Endodermal cell (in vitro differentiated cells): Measurements from ENCODE around the gene UBR7. TPM values are rescaled to one million over a fixed set of nuclear protein-coding genes. Genes with fewer than 3 reads are reported as not detected.

Experiments used
- DNase-seq: peaks from one replicate; pipeline ENCODE4 v3.0.0-alpha.2; 2017
- H3K27ac ChIP-seq: 2 replicates; pipeline ENCODE4 v1.5.1; 2013; ENCODE audit warnings: mild to moderate bottlenecking, low read depth, low read length, moderate library complexity
- H3K27me3 ChIP-seq: 2 replicates; pipeline ENCODE4 v1.6.1; 2013; ENCODE audit warnings: mild to moderate bottlenecking, low read length, moderate library complexity; ENCODE audit not compliant: insufficient read depth, control insufficient read depth, poor library complexity, severe bottlenecking
- H3K36me3 ChIP-seq: 2 replicates; pipeline ENCODE4 v1.7.0; 2013; ENCODE audit warnings: mild to moderate bottlenecking, low read length, moderate library complexity; ENCODE audit not compliant: control insufficient read depth, insufficient read depth
- H3K4me1 ChIP-seq: one replicate; pipeline ENCODE4 v1.7.0; 2013; ENCODE audit warnings: low read length; ENCODE audit not compliant: control insufficient read depth, insufficient read depth
- H3K4me3 ChIP-seq: 2 replicates; pipeline ENCODE4 v1.5.1; 2013; ENCODE audit warnings: mild to moderate bottlenecking, low read length, moderate library complexity
- H3K9ac ChIP-seq: 2 replicates; pipeline ENCODE4 v1.6.1; 2013; ENCODE audit warnings: mild to moderate bottlenecking, low read length, moderate library complexity; ENCODE audit not compliant: poor library complexity, severe bottlenecking; ENCODE audit errors: extremely low read depth
- H3K9me3 ChIP-seq: 2 replicates; pipeline ENCODE4 v1.6.1; 2013; ENCODE audit warnings: mild to moderate bottlenecking, low read length, moderate library complexity; ENCODE audit not compliant: control insufficient read depth
- H3K27ac Mint-ChIP-seq: 2 replicates; pipeline ENCODE4 v1.8.0; 2020; ENCODE audit warnings: mixed read lengths
- H3K27me3 Mint-ChIP-seq: 2 replicates; pipeline ENCODE4 v1.8.0; 2021; ENCODE audit warnings: mild to moderate bottlenecking, mixed read lengths; ENCODE audit not compliant: insufficient read depth
- H3K36me3 Mint-ChIP-seq: 2 replicates; pipeline ENCODE4 v1.8.0; 2020; ENCODE audit warnings: low read depth, mixed read lengths
- H3K4me1 Mint-ChIP-seq: 2 replicates; pipeline ENCODE4 v1.8.0; 2020; ENCODE audit warnings: mixed read lengths
- H3K4me3 Mint-ChIP-seq: 2 replicates; pipeline ENCODE4 v1.8.0; 2020; ENCODE audit warnings: mild to moderate bottlenecking, moderate library complexity, mixed read lengths
- H3K9me3 Mint-ChIP-seq: 2 replicates; pipeline ENCODE4 v1.8.0; 2020; ENCODE audit warnings: mild to moderate bottlenecking, mixed read lengths
- WGBS, 2 experiments: methylation state at CpG; one replicate each; pipeline versions ENCODE4 v1.1.5 to v1.1.7; 2013; ENCODE audit warnings: missing lambda C conversion rate in 2 of 2, mixed read lengths in 1 of 2; ENCODE audit not compliant: insufficient coverage in 1 of 2, insufficient read length in 1 of 2; 5-methylcytosine and 5-hydroxymethylcytosine counted together
- total RNA-seq, 2 donors: library from RNA; stranded (reverse); fragmentation: NEBNext Ultra II Directional in 1 of 2; extraction: Animal tissue kit (Norgen Biotek cat#: 25700) in 1 of 2; gene quantifications; 2 replicates in 1 of 2; 3 replicates in 1 of 2; pipeline ENCODE4 v1.2.1, GENCODE V29; 2021
- TF ChIP-seq, protein P1 (sequence below): fragments of 200-600 bp; sonication (generic); conservative IDR thresholded peaks from 2 replicates; pipeline ENCODE4 v1.5.0; 2021; ENCODE audit warnings: antibody characterized with exemption, mild to moderate bottlenecking

UBR7 gene
- total RNA-seq, 2 donors from 2014 or later: 25.0 to 25.6 TPM

DNA sequence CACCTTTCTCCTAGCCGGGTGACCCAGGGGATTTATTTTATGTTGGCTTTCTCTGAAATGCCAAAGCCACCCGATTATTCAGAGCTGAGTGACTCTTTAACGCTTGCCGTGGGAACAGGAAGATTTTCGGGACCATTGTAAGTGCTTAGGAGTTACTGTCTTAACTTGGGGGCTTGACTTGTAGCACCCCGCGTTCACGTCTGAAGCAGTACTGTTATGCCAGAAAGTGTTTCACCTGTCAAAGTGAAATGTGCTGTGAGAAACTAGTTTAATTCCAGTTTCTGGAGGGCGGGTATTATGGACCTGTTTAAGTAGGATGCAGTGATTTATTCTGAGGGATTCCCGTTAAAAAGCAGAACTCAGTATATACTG, 21.7 kb upstream of the UBR7 start:
- peak overlapping the region; percentile 92 for H3K4me3 Mint-ChIP-seq
- Histone ChIP-seq H3K27me3 (no peaks in the 10 kb centered on the region), H3K4me3 (peak overlapping the region; percentile 98), H3K36me3 (peaks cover 42% of the 10 kb centered on the region), H3K9me3 (no peaks in the 10 kb centered on the region), H3K27ac (peak overlapping the region; percentile 82), H3K4me1 (peaks cover 2% of the 10 kb centered on the region), H3K9ac (peak overlapping the region; percentile 83)
- TF ChIP-seq, protein P1, sequence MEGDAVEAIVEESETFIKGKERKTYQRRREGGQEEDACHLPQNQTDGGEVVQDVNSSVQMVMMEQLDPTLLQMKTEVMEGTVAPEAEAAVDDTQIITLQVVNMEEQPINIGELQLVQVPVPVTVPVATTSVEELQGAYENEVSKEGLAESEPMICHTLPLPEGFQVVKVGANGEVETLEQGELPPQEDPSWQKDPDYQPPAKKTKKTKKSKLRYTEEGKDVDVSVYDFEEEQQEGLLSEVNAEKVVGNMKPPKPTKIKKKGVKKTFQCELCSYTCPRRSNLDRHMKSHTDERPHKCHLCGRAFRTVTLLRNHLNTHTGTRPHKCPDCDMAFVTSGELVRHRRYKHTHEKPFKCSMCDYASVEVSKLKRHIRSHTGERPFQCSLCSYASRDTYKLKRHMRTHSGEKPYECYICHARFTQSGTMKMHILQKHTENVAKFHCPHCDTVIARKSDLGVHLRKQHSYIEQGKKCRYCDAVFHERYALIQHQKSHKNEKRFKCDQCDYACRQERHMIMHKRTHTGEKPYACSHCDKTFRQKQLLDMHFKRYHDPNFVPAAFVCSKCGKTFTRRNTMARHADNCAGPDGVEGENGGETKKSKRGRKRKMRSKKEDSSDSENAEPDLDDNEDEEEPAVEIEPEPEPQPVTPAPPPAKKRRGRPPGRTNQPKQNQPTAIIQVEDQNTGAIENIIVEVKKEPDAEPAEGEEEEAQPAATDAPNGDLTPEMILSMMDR: no peak
- peaks cover 19% of the 10 kb centered on the region for H3K36me3 Mint-ChIP-seq
- H3K27me3 Mint-ChIP-seq: no peaks in the 10 kb centered on the region
- 1 to 2% methylated on average over 9 to 10 of the region's 10 CpGs for WGBS, 2 experiments
- peaks cover 9% of the 10 kb centered on the region for H3K4me1 Mint-ChIP-seq
- no peak for DNase-seq
- H3K27ac Mint-ChIP-seq: peak overlapping the region; percentile 94
- no peaks in the 10 kb centered on the region for H3K9me3 Mint-ChIP-seq

DNA sequence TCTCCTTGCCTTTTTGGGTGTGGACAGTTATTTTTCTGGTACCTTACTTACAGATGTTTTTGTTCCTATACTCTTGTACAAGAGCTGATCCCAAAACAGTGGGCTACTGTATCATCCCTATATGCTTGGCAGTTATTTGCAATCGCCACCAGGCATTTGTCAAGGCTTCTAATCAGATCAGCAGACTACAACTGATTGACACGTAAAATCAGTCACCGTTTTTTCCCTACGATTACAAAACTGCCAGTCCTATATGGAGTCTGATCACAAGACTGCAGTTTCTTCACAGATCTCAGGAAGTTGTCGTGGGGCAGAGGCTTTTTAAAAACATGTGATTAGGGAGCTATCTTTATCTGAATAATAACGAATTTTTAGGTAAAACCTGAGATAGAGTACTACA, 20.6 kb upstream of the UBR7 start:
- no peaks in the 10 kb centered on the region for H3K9me3 Mint-ChIP-seq
- WGBS, 2 experiments: 94 to 99% methylated on average over 6 of the region's 6 CpGs
- TF ChIP-seq, protein P1: no peak
- Histone ChIP-seq H3K9ac (no peak overlapping the region), H3K36me3 (peaks cover 42% of the 10 kb centered on the region), H3K4me3 (peak overlapping the region; percentile 98), H3K4me1 (peaks cover 2% of the 10 kb centered on the region), H3K27me3 (no peaks in the 10 kb centered on the region), H3K9me3 (no peaks in the 10 kb centered on the region), H3K27ac (no peak overlapping the region)
- peak overlapping the region; percentile 52 for H3K27ac Mint-ChIP-seq
- H3K4me3 Mint-ChIP-seq: peak overlapping the region; percentile 92
- H3K36me3 Mint-ChIP-seq: peaks cover 19% of the 10 kb centered on the region
- peaks cover 9% of the 10 kb centered on the region for H3K4me1 Mint-ChIP-seq
- no peaks in the 10 kb centered on the region for H3K27me3 Mint-ChIP-seq
- DNase-seq: no peak

DNA sequence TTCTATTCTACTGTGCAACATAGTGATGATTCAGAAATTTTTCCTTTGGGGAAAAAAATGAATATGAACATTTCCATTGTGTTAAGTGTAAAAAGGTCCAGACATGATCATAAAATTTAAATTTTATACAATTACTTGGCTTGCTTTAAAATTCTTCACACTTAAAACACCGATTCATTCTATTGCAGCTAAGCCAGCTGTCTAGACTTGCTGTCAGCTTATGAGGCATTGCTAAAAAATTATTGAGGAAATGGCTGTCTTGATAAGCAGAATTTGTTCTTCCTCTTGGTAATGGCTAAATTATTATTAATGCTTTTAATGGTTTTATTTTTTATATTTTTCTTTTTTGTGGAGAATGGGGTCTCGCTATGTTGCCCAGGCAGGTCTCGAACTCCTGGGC, 20.1 kb upstream of the UBR7 start:
- 94% methylated on average over 3 of the region's 3 CpGs; no CpG with 5 or more reads in 1 of the 2 experiments for WGBS, 2 experiments
- H3K27me3 ChIP-seq: no peaks in the 10 kb centered on the region
- peaks cover 40% of the 10 kb centered on the region for H3K36me3 ChIP-seq
- no peak overlapping the region for H3K27ac Mint-ChIP-seq
- H3K4me3 Mint-ChIP-seq: no peak overlapping the region
- no peaks in the 10 kb centered on the region for H3K9me3 ChIP-seq
- peaks cover 9% of the 10 kb centered on the region for H3K4me1 Mint-ChIP-seq
- H3K9me3 Mint-ChIP-seq: no peaks in the 10 kb centered on the region
- DNase-seq: no peak
- H3K27me3 Mint-ChIP-seq: no peaks in the 10 kb centered on the region
- H3K36me3 Mint-ChIP-seq: peaks cover 21% of the 10 kb centered on the region
- H3K27ac ChIP-seq: no peak overlapping the region
- TF ChIP-seq, protein P1: no peak
- no peak overlapping the region for H3K4me3 ChIP-seq
- H3K9ac ChIP-seq: no peak overlapping the region
- peaks cover 2% of the 10 kb centered on the region for H3K4me1 ChIP-seq
